Activated gamma-delta T cell (primary cell): ENCODE results near the gene ATG14.
"Not testable (repeated sequence)": the region's sequence is repeated elsewhere in the genome, so short reads cannot be mapped to it uniquely, and the experiment has no call there.

Source experiments
- DNase-seq: peaks from one replicate; lab custom pipeline; 2025; lab: John Stamatoyannopoulos, UW
- total RNA-seq, 2 donors: gene quantifications; one replicate each; lab custom pipeline; 2026; lab: John Stamatoyannopoulos, UW

Gene ATG14
- 71.8 to 79.9 reads per million in 2 donors for total RNA-seq

- peak; percentile 40 for DNase-seq
These were observed at the start of gene ATG14 for GRCh38 chr14:55411426-55412389. Gene ATG14, minus strand, starts transcription at chr14:55411830. Its CDS starts 8 bp downstream, at chr14:55411822.

- DNase-seq = no peak
These were observed 47.3 kb upstream of the ATG14 start for GRCh38 chr14:55458800-55459515.

GRCh38 chr14:55457496-55457895 is 45.9 kb upstream of the ATG14 start:
- no peak for DNase-seq

GRCh38 chr14:55456411-55456810 is 44.8 kb upstream of the ATG14 start:
- not testable (repeated sequence) for DNase-seq

GRCh38 chr14:55454264-55455002 is 42.8 kb upstream of the ATG14 start:
- DNase-seq = no peak

GRCh38 chr14:55451950-55452349 is 40.3 kb upstream of the ATG14 start:
- DNase-seq = no peak

DNA sequence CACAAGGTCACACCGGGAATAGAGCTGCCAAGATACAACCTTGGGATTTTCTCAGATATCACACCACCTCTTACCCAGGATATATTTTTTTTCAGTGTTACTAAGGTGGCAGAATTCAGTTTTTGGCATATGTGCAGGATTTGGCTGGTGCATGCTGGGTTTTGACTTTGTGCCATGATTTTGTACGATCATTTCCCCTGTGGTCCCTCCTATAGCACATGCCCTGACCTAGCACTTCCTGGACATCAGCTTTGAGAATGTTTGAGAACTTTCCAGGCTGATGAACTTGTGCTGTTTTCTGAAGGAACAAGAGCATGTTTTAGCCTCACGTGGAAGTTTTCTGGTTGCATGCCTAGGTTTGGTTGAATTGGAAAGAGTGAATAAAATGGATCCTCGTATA is 39.8 kb upstream of the ATG14 start:
- no peak for DNase-seq

DNA sequence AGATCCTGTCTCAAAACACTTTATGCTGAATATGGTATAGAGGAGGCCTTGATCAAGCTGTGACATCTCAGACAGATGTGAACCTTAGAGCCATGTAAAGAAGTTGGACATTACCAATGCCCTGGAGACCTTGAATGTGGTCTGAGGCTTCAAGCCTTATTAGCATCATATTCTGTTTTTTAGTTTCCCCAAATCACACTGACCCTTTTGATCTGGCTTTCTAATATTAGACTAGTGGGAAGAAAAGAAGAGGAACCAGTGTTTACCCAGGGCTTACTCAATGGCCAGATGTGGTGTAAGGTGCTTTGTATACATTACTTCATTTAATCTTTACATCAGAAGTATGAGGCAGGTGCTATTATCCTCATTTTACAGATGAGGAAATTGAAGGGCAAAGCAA is 39.4 kb upstream of the ATG14 start:
- DNase-seq = no peak

GRCh38 chr14:55450539-55450938 is 38.9 kb upstream of the ATG14 start:
- DNase-seq = no peak

- DNase-seq = no peak
These were observed 38.5 kb upstream of the ATG14 start for GRCh38 chr14:55450124-55450523.

- DNase-seq = no peak
These were observed 37.5 kb upstream of the ATG14 start for GRCh38 chr14:55449116-55449515.

- no peak for DNase-seq
These were observed 36.5 kb upstream of the ATG14 start for GRCh38 chr14:55448141-55448614.

- DNase-seq = no peak
These were observed 35.2 kb upstream of the ATG14 start for GRCh38 chr14:55446833-55447232.

DNA sequence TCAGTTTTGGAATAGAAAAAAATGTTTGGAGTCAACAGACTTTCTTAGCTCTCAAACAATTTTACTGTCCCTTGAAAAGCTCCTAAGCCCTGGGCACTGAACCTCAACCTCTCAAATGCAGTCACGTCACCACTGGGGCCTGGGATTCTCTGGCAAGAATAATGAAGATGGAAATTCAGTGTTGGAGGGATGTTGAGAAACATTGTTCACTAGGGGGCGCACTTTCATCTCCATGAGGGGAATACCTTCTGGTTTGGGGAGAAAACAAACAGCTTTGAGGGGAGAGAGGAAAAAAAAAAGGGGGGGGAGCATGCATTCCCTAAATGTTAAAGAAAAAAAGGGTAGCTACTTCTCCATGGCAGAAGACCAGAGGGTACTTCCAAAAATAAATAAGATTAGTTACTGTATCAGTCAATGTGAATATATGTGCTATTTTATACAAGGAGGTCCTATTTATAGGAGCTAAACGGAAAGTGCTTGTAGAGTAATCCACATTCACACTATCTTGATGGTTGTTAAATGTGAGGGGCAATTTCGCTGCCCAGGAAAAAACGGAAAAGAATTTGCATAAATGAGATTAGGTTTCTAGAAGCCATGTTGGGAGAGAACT is 34.6 kb upstream of the ATG14 start:
- DNase-seq = no peak

GRCh38 chr14:55441286-55441685 is 29.7 kb upstream of the ATG14 start:
- DNase-seq = no peak

DNA sequence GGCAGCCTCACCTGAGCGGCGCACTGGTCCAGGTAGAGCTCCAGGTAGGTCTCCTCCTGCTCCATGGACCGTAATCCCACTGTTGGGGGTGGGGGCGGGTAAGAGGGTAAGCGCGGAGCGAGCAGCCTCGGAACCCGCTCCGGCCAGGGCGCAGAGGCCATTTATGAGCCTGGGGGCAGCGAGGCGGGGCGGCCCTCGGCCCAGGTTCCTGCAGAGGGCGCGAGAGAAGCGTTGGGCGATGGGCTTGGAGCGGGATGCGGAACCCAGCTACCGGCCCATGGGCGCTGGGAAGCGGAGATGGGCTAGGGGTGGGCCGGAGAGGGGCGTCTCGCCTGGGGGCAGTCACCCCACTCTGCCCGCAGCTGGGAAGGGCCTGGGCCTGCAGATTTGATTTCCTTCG is 28.8 kb upstream of the ATG14 start, which contains the start of gene TBPL2:
Gene TBPL2, minus strand, starts transcription at position 232 of the 400 bp plus-strand sequence. Its CDS starts 167 bp downstream, at position 65.
- DNase-seq = no peak

- DNase-seq = no peak
These were observed 26.5 kb upstream of the ATG14 start for GRCh38 chr14:55438066-55438683.

DNA sequence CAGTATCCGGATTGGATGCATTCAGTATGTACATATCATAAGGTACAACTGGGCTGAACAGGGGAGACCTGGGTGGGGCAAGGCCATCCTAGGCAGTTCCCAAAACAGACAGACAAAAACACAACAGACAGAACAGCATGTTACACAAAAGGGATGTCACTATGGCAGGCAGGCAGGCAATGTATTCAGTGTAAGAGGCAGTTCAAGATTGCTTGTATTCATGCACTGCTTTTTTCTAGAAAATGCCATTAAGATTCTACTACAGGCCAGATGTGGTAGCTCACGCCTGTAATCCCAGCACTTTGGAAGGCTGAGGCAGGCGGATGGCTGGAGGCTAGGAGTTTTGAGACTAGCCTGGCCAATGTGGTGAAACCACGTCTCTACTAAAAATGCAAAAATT is 25.3 kb upstream of the ATG14 start:
- no peak for DNase-seq

DNA sequence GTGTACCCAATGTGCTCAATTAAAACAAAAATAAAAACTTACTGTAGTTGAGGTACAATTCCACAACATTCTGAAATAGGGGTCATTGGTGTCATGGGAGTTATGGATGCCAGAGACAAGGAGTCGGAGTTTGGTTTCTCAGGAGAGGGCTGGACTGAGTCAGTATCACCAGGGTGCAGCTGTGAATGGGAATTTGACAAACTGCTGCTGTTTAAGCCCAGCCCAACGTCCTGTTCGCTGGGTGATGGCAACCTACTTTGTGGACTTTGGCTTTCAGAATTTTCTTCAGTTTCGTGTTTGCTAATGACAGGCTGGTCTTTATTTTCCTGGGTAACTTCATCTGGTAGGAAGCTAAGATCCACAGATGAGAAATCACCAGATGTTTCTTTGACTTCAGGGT is 24.9 kb upstream of the ATG14 start:
- no peak for DNase-seq

DNA sequence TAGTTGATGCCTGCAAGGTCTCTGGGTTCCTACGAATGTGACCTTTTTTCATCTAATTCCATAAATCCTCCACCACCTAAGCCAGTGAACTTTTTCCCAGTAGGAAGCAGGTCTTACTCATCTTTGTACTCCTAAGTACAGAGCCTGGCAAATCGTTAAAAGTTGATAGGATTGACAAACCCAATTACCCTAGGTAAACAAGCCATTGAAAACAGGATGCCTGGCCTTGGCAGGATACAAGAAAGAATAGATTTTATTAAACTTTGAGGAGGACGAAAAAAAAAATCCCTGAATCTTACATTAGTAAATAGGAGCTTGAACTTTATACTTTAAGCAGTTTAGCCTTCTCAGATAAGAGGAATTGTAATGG is 23.2 kb upstream of the ATG14 start:
- DNase-seq = no peak
